ENCODE measurements around the gene FGFBP2.

The FGFBP2 gene

DNA sequence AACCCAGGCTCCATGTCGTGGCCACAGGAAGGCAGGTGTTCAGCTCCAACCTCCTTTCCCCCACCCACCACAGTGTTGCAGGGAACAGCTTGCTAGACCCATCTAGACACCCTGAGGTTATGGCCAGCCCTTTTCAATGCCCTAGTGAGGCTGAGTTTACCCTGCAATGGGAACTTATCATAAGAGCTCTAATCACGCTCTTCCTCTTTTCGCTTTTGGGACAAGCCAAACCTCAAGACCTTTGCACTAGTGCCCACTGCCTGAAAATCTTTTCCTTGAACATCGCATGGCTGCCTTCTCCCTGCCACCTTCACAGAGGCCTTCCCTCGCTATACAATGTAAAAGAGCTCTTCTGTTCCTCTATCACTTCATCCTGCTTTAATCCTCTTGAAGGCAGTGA is 2.4 kb upstream of the FGFBP2 start:
- DNase-seq = no peak

DNA sequence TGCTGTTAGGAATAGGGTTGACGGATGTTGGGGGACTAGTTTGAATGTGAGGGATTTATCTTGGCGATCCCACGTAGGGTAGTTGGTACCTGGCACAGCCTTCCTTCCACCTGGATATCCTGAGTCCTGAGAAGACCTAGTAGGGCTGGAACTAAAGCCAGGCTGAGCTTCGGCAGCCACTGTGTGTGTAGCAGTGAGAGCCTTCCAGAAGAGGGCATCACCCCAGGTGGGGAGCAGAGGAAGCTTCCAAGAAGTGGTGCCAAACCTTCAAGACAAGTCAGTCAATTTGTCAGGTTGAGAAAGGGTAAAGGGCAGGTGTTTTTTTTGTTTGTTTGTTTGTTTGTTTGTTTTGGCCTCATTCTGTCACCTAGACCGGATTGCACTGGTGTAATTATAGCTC is 1.2 kb upstream of the FGFBP2 start:
- no peak for DNase-seq

- DNase-seq = peak; percentile 3
Observed at GRCh38 chr4:15963576-15963975, 601 bp upstream of the FGFBP2 start.

GRCh38 chr4:15961781-15962510 is 1.0 kb downstream of the FGFBP2 start:
- DNase-seq = no peak

DNA sequence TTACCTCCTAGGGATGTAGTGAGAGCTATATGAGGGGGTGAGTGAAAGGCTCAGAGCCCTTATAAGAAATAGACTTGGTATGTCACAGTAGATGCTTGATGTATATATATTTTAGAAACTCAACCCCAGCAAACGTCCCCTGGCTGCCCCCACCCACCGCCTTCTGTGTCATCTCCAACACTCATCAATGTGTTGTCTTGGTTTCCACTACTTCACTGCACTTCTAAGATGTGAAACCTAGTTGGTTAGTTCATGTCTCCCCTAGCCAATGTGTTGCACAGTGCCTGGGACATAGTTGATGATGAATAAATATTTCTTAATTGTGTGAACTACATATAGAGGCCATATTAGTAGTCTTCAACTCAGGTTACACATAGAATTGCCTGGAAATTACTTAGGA is 4.4 kb downstream of the FGFBP2 start:
- no peak for DNase-seq

- DNase-seq = peak; percentile 62
Observed at GRCh38 chr4:15956179-15956850, 6.7 kb downstream of the FGFBP2 start.

DNA sequence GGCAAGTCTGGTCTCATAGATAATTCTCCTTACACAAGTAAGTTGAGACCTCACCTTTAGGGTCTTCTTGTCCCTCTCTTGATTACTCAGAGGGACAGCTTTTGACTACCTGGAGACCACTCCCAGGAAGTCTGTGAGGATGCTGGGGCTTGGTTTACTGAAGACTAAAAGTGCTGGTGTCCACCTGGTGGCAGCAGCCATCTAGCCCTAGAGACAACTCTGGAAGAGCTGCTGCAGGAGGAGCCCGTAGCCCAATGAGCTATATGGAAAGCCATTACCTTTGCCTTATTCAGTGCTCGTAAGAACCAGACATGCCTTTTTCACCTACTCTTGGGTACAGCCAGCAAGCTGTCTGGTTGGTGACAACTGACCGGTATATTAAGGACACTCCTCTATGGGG is 7.3 kb downstream of the FGFBP2 start:
- DNase-seq = no peak

- no peak for DNase-seq
Observed at GRCh38 chr4:15953625-15954024, 9.3 kb downstream of the FGFBP2 start.

DNA sequence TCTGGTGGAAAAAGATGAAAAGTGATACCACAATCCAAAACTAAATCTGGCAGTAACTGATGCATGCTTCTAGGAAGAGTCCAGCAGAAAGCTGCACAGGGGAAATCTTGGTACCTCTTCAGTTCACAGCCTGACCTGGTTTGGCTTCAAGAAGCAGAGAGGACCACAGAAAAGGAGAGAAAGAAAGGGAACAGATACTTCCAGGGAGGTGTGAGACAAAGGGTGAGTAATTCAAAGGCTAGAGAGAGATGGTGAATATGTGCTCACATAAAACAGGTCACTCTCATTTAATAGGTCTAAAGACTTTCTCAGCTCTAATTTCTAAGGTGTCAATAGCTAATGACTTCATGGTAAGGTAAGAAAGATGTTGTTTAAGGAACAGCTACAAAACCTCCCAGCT is 11.2 kb downstream of the FGFBP2 start:
- DNase-seq = no peak

- DNase-seq = no peak
Observed at GRCh38 chr4:15948826-15949225, 14.1 kb downstream of the FGFBP2 start.

DNA sequence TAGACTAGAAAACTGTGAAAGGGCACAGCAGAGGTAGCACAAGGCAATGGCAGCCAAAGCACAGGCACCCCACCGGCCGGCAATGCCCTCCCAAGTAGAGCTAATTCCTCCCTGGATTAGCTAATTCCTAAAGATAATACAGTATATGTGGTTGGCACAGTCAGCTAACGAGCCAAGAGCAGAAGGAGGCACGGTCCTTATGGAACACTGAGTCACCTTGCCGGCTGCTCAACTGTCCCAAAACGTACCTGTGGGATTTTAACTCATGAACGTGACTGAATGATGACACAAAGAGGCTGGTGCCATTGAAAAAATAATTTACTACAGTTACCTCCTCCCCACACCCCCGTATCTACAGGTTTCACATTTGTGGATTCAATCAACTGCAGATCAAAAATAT is 15.3 kb downstream of the FGFBP2 start:
- DNase-seq = no peak

GRCh38 chr4:15945516-15945915 is 17.5 kb downstream of the FGFBP2 start:
- DNase-seq = peak; percentile 76

- no peak for DNase-seq
Observed at GRCh38 chr4:15944895-15945294, 18.1 kb downstream of the FGFBP2 start.

DNA sequence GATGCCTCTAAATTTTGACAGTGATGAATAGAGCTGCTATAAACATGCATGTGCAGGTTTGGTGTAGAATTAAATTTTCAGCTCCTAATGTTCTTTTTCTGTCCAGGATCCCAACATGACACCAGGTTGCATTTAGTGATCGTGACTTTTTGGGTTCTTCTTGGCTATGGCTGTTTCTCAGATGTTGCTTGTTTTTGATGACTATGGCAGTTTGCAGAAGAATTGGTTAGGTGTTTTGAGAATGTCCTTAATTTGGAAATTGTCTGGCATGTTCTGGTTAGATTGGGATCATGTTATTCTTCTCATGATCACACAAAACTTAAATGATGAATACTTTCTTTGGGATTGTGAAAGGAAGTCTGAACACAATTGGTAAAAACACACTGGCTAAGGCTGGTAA is 20.7 kb downstream of the FGFBP2 start:
- no peak for DNase-seq

GRCh38 chr4:15938640-15939039 is 24.3 kb downstream of the FGFBP2 start, which contains the start of gene FGFBP1:
Gene FGFBP1, minus strand, starts transcription at chr4:15938740. Its CDS starts 2,108 bp downstream, at chr4:15936632.
- DNase-seq = no peak

DNA sequence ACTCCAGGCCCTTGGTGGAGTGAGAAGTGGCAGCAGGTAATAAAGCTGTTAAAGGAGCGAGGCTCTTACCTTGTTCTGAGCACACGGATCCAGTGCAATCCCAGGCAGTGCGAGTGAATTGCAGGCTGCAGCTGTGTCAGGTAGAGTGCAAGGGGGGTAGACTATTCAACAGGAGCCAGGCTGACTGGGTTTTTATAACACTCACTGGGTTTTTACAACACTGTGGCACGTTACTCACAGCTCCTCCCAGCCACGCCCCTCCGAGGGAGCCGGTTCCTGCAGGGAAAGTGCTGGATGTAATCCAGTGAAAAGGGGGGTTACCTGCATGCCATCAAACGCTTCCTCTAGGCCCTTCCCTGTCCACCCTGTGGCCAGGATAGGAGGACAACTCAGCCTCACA is 24.8 kb downstream of the FGFBP2 start:
- no peak for DNase-seq

GRCh38 chr4:15936495-15936894 is 26.5 kb downstream of the FGFBP2 start:
- DNase-seq = no peak

- no peak for DNase-seq
Observed at GRCh38 chr4:15935504-15936402, 27.2 kb downstream of the FGFBP2 start.

DNA sequence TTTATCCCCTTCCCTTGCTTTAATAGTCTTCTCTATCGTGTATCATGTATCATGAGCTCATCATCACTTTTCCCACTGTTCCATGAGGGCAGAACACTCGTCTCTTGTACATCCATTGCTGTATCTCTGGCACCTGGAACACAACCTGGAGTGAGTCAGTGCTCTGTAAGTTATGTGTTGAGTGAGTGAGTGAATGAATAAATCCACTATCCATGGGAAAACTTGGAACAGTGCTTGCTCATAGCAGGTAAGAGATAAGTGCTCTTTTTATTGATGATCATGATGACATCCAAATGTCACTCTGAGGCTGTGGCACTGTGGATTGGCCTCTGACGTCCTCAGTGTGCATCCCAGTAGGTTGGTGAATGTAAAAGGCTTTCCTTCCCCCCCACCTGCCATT is 28.7 kb downstream of the FGFBP2 start:
- DNase-seq = no peak

- DNase-seq = no peak
Observed at GRCh38 chr4:15931451-15932210, 31.3 kb downstream of the FGFBP2 start.

GRCh38 chr4:15930314-15930713 is 32.7 kb downstream of the FGFBP2 start:
- DNase-seq = no peak

DNA sequence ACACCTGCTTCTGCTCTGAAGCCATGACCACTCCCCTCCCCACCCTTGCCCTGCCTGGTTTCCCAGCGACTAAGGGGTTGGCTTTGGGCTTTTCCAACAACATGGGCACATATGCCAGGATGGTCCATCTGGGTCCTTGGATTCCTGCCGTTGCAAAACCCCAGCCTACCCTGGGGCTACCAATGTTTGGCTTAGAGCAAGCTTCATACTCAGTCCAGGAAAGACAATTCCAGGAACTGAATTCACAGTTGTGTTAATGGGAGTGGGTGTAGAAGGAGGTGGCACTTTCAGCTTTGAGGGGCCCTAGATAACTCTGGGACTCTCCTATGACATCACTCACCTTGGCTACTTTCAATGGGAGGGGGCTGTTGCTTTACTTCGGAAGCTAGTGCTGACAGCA is 33.4 kb downstream of the FGFBP2 start:
- no peak for DNase-seq

GRCh38 chr4:15928883-15929282 is 34.1 kb downstream of the FGFBP2 start:
- no peak for DNase-seq

Measured in MV-4-11 (cell line).